ENCODE data around the gene ADAM19.

- TF ChIP-seq TAF1 (IDR thresholded peaks at IDR 0.05; ENCODE audit: borderline replicate concordance, low read depth, low read length) (no peak), POLR2A (IDR thresholded peaks at IDR 0.05; ENCODE audit: low read depth, low read length) (no peak)
Observed at GRCh38 chr5:157549283-157549629, 26.3 kb downstream of the ADAM19 start.

Data from GM12892 (cell line).